Right atrium auricular region (tissue), 2 donors: Measurements from ENCODE around the gene MAML2. TPM values are rescaled to one million over a fixed set of nuclear protein-coding genes. Genes with fewer than 3 reads are reported as not detected.

Experiments used
- DNase-seq: peaks from one replicate; pipeline ENCODE4 v3.0.0-alpha.2; 2019; ENCODE audit warnings: low spot score
- H3K27ac ChIP-seq, 2 donors: fragments of 200-600 bp; sonication (generic); 1 replicate in 1 of 2; 2 replicates in 1 of 2; pipeline ENCODE4 v1.5.1; 2016 to 2019
- H3K27me3 ChIP-seq, 2 donors: fragments of 200-600 bp; sonication (generic); one replicate each; pipeline versions ENCODE4 v1.5.1 to v1.6.0; 2017 to 2019
- H3K36me3 ChIP-seq: fragments of 200-600 bp; sonication (generic); one replicate; pipeline ENCODE4 v1.5.1; 2016
- H3K4me1 ChIP-seq, 2 donors: fragments of 200-600 bp; sonication (generic); one replicate each; pipeline versions ENCODE4 v1.5.1 to v1.6.0; 2017 to 2019
- H3K4me3 ChIP-seq, 2 donors: fragments of 200-600 bp; sonication (generic); 1 replicate in 1 of 2; 2 replicates in 1 of 2; pipeline ENCODE4 v1.5.1; 2017 to 2019; ENCODE audit warnings: mild to moderate bottlenecking in 1 of 2, moderate library complexity in 1 of 2
- H3K9me3 ChIP-seq, 2 donors: fragments of 200-600 bp; sonication (generic); one replicate each; pipeline ENCODE4 v1.5.1; 2019
- CTCF ChIP-seq, 2 donors: fragments of 200-600 bp; sonication (generic); IDR thresholded peaks; one replicate each; pipeline ENCODE4 v1.5.1; 2019; ENCODE audit warnings: antibody characterized with exemption in 2 of 2
- total RNA-seq, 2 donors: library from RNA; depleted of rRNA; stranded (reverse); fragments of >200 nt; gene quantifications; one replicate each; pipeline ENCODE4 v1.1.0, GENCODE V29; 2016

MAML2 gene
- total RNA-seq, 2 donors from 2014 or later, result 7.6 to 16.6 TPM

DNA sequence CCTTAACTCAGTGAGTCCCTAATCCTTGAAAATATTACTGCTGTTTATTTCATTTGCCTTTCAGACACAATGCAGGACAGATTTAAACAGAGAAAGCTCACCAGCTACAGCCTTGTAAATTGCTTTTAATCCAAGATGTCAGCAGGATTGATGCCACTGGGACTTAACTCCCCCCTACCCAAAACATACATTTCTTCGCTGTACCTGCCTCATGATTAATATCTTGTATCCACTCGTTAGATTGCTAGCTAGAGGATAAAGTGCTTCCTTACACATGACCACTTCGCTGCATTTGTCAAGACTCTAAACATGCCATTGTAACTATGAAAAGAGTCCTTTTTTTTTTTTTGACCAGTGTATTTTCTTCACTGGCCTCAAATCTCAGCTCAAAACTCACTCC, 236.3 kb downstream of the MAML2 start:
- no peaks in the 10 kb centered on the region for H3K27me3 ChIP-seq
- H3K4me1 ChIP-seq, result peaks cover 0 to 12% of the 10 kb centered on the region in 2 donors
- H3K4me3 ChIP-seq, result no peak overlapping the region
- no peak for DNase-seq
- no peak overlapping the region for H3K27ac ChIP-seq
- no peaks in the 10 kb centered on the region for H3K9me3 ChIP-seq
- no peak for TF ChIP-seq CTCF (IDR thresholded peaks at IDR 0.05)
- no peaks in the 10 kb centered on the region for H3K36me3 ChIP-seq

DNA sequence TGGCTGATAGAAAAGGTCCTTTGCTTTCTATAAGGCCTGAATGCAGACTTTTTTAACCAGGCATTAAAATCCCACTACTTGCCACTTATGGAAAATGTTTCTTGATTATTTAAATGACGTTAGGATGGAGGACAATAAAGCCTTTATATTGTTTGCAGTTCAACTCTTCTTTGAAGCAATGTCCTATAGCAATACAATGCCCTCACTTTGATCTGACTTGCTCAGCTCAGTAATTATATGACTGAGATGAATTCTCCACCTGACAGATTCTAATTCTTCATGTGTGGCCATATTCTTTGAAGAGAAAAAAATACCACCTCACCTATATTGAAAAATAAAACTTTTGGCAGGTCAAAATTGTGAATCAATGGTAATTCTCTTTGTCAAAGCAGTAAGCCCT, 237.1 kb downstream of the MAML2 start:
- no peak for TF ChIP-seq CTCF (IDR thresholded peaks at IDR 0.05)
- H3K36me3 ChIP-seq, result no peaks in the 10 kb centered on the region
- H3K27ac ChIP-seq, result no peak overlapping the region
- H3K27me3 ChIP-seq, result no peaks in the 10 kb centered on the region
- no peak overlapping the region for H3K4me3 ChIP-seq
- H3K9me3 ChIP-seq, result no peaks in the 10 kb centered on the region
- DNase-seq, result no peak
- peaks cover 0 to 12% of the 10 kb centered on the region in 2 donors for H3K4me1 ChIP-seq

GRCh38 chr11:96105197-96105895, 237.6 kb downstream of the MAML2 start:
- H3K27me3 ChIP-seq, result no peaks in the 10 kb centered on the region
- DNase-seq, result no peak
- H3K27ac ChIP-seq, result no peak overlapping the region
- no peaks in the 10 kb centered on the region for H3K9me3 ChIP-seq
- no peaks in the 10 kb centered on the region for H3K36me3 ChIP-seq
- H3K4me1 ChIP-seq, result peaks cover 0 to 12% of the 10 kb centered on the region in 2 donors
- no peak overlapping the region for H3K4me3 ChIP-seq
- no peak for TF ChIP-seq CTCF (IDR thresholded peaks at IDR 0.05)

DNA sequence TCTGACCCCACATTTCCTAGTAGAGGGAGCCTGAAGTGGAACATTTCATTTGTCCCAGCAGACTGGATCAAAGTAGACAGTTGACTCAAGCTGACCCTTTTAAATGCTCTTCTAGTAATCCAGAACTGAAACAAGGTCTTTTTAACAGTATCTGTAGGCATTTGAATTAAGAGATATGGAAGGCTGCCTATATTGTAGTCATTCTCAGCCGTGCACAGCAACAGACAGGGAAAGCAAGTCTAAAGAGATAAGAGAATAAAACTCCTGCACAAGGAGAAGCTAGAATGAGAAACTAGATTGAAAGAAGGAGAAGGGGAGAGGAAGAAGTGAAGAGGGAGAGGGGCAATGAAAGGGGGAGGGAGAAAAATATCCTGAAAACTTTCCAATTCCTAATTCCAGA, 238.5 kb downstream of the MAML2 start:
- no peak overlapping the region for H3K4me3 ChIP-seq
- no peak for TF ChIP-seq CTCF (IDR thresholded peaks at IDR 0.05)
- no peak overlapping the region for H3K27ac ChIP-seq
- H3K27me3 ChIP-seq, result no peaks in the 10 kb centered on the region
- DNase-seq, result no peak
- H3K36me3 ChIP-seq, result no peaks in the 10 kb centered on the region
- H3K9me3 ChIP-seq, result no peaks in the 10 kb centered on the region
- peaks cover 0 to 12% of the 10 kb centered on the region in 2 donors for H3K4me1 ChIP-seq

DNA sequence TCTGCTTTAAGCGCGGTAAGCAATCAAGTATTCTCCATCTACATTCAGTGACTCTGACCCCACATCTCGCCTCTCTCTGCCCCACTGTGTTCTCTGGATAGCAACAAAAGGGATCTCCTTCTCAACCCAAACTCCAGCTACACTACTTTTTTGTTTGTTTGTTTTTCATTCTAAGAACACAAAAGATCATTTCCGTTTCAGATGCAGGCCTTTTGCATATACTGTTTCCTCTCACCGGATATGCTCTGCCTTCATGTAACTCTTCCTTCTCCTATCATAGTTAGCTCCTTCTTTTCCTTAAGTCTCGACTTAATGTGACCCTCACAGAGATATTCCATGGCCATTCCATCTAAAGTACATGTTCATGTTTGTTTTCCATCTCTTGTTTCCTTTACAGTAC, 239.3 kb downstream of the MAML2 start:
- no peak for DNase-seq
- TF ChIP-seq CTCF (IDR thresholded peaks at IDR 0.05), result no peak
- H3K27ac ChIP-seq, result no peak overlapping the region
- H3K9me3 ChIP-seq, result no peaks in the 10 kb centered on the region
- H3K4me3 ChIP-seq, result no peak overlapping the region
- H3K27me3 ChIP-seq, result no peaks in the 10 kb centered on the region
- peaks cover 0 to 15% of the 10 kb centered on the region in 2 donors for H3K4me1 ChIP-seq
- H3K36me3 ChIP-seq, result no peaks in the 10 kb centered on the region

DNA sequence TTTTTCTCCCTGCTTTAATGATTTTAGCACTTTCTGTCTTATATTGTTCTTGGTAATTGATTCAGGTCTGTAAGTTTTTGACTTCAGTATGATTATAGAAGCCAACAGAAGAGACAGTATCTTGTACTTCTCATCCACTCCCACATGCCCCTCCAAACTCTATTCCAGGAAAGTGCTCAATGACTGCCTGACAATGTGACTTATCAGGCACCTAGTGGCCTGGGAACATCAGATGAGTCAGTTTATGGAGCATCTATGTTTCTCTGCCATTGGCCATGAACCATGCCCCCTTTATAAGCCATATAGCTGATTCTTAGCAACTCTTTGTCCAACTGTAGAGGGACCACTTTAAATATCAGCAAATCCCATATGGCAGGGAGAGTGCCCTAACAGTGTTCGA, 239.9 kb downstream of the MAML2 start:
- Histone ChIP-seq H3K36me3 (no peaks in the 10 kb centered on the region), H3K27ac (no peak overlapping the region), H3K27me3 (no peaks in the 10 kb centered on the region), H3K9me3 (no peaks in the 10 kb centered on the region), H3K4me3 (no peak overlapping the region), H3K4me1 (peaks cover 0 to 21% of the 10 kb centered on the region in 2 donors)
- no peak for DNase-seq
- TF ChIP-seq CTCF (IDR thresholded peaks at IDR 0.05), result no peak
